Prostate gland (tissue), 2 donors: ENCODE data around the gene LPXN.

Experiments
- CTCF ChIP-seq, 4 experiments: fragments of 200-600 bp in 2 of 4; fragments of 450-650 bp in 2 of 4; sonication (generic) in 2 of 4; IDR thresholded peaks; 1 replicate in 3 of 4; 2 replicates in 1 of 4; pipeline ENCODE4 v1.5.1; 2016 to 2019; ENCODE audit warnings: antibody characterized with exemption in 4 of 4, mild to moderate bottlenecking in 2 of 4, moderate library complexity in 2 of 4
- POLR2AphosphoS5 ChIP-seq: sonication (generic); formaldehyde crosslinking; IDR thresholded peaks from one replicate; pipeline ENCODE4 v1.6.1; 2017; ENCODE audit warnings: antibody characterized with exemption

GRCh38 chr11:58509748-58510147, 65.9 kb downstream of the LPXN start:
- TF ChIP-seq CTCF (IDR thresholded peaks at IDR 0.05): no peak
- no peak for TF ChIP-seq POLR2AphosphoS5
